Activated naive CD8-positive, alpha-beta T cell treated with anti-CD3 and anti-CD28 coated beads, Interleukin-2, amount 50 U/mL, for 16 hours (primary cell): ENCODE measurements around the gene NRG3.

ENCODE experiments used
- DNase-seq: peaks from one replicate; pipeline ENCODE4 v3.0.0-alpha.2; 2020; ENCODE audit warnings: low read depth, low spot score

The NRG3 gene

GRCh38 chr10:82814635-82815034 is 939.6 kb downstream of the NRG3 start:
- no peak for DNase-seq

GRCh38 chr10:82815680-82816079 is 940.7 kb downstream of the NRG3 start:
- DNase-seq, result no peak

- no peak for DNase-seq
Measured at GRCh38 chr10:82817676-82818422, 942.9 kb downstream of the NRG3 start.

- no peak for DNase-seq
Measured at GRCh38 chr10:82821043-82821442, 946.0 kb downstream of the NRG3 start.

- no peak for DNase-seq
Measured at GRCh38 chr10:82826132-82826531, 951.1 kb downstream of the NRG3 start.

- DNase-seq, result no peak
Measured at GRCh38 chr10:82827901-82828300, 952.9 kb downstream of the NRG3 start.

- no peak for DNase-seq
Measured at GRCh38 chr10:82847242-82847641, 972.2 kb downstream of the NRG3 start.

- DNase-seq, result no peak
Measured at GRCh38 chr10:82850191-82850590, 975.2 kb downstream of the NRG3 start.

- no peak for DNase-seq
Measured at GRCh38 chr10:82856957-82857613, 982.1 kb downstream of the NRG3 start.

GRCh38 chr10:82861889-82862288 is 986.9 kb downstream of the NRG3 start:
- DNase-seq, result no peak

GRCh38 chr10:82865366-82865765 is 990.4 kb downstream of the NRG3 start:
- no peak for DNase-seq

GRCh38 chr10:82866424-82867020 is 991.5 kb downstream of the NRG3 start:
- DNase-seq, result no peak

- DNase-seq, result no peak
Measured at GRCh38 chr10:82867056-82867455, 992.1 kb downstream of the NRG3 start.

- no peak for DNase-seq
Measured at GRCh38 chr10:82874671-82875070, 999.7 kb downstream of the NRG3 start.

GRCh38 chr10:82880776-82881290 is 1005.8 kb downstream of the NRG3 start:
- DNase-seq, result no peak

- DNase-seq, result no peak
Measured at GRCh38 chr10:82882722-82883121, 1007.7 kb downstream of the NRG3 start.

GRCh38 chr10:82883603-82884002 is 1008.6 kb downstream of the NRG3 start:
- DNase-seq, result no peak

- DNase-seq, result no peak
Measured at GRCh38 chr10:82887488-82887887, 1012.5 kb downstream of the NRG3 start.

- no peak for DNase-seq
Measured at GRCh38 chr10:82888809-82889455, 1013.9 kb downstream of the NRG3 start.

GRCh38 chr10:82889728-82890127 is 1014.7 kb downstream of the NRG3 start:
- DNase-seq, result no peak

GRCh38 chr10:82890573-82890972 is 1015.6 kb downstream of the NRG3 start:
- no peak for DNase-seq

GRCh38 chr10:82908096-82908495 is 1033.1 kb downstream of the NRG3 start:
- DNase-seq, result no peak
